SKM-1 (cell line): ENCODE results near the gene FAM162A.

Experiments
- DNase-seq: peaks from one replicate; lab custom pipeline; 2025; ENCODE audit not compliant: unreplicated experiment; lab: John Stamatoyannopoulos, UW

The FAM162A gene

DNA sequence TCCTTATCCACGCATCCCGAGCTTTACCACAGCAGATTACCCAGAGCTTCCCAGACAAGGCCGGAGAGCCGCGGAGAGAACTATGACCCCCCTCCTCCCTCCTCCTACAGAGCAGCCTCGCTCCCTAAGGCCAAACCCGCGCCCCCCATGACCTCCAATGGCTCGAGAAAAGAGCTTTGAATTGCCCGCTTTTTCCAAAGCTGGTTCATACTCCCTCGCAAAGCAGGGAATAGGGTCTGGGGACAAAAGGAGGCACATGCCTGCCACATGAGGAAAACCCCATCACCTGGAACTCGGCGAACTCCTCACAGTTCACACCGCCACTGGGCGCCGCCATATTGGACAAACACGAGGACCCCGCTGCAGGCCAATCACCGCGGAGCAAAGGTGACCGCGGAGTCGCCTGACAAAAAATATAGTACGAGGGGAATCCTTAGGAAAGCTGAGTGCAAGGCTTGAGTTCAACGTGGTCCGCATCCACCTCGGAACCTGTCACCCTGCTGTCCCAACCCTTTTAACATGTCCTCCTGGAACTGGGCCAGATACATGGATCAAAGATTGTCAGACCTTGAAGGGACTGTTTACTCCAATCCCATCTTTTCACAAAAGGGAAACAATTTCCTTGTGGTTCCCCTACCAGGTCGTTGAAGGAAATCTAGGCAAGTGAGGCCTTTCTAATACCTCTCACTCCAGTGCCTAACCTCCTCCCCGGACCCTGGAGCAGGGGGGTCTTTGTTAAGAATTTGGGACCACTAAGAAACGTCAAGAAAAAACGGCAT is 905 bp upstream of the FAM162A start, which contains the start of gene MIX23:
MIX23 (minus strand) TSS at position 344 of the 779 bp plus-strand sequence; CDS start at position 337, 7 bp downstream.
- peak; percentile 76 for DNase-seq

DNA sequence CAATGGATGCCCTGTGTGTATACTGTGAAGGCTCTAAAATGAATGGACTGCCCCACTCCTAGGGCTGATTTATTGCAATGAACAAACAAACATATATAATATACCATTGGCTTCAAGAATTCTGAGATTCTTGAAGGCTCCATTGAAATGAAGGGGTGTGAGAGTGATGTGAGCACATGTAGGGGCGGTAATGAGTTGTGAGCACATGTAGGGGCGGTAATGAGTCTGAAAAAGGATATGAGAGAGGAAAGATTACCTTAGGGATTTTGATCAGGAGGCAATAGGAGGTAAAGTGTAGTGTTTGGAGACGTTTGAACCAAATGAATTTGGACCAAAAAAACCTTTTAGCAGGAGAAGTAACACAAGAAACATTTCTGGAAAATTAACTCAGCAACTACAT is 3.7 kb downstream of the FAM162A start:
- DNase-seq, result no peak

DNA sequence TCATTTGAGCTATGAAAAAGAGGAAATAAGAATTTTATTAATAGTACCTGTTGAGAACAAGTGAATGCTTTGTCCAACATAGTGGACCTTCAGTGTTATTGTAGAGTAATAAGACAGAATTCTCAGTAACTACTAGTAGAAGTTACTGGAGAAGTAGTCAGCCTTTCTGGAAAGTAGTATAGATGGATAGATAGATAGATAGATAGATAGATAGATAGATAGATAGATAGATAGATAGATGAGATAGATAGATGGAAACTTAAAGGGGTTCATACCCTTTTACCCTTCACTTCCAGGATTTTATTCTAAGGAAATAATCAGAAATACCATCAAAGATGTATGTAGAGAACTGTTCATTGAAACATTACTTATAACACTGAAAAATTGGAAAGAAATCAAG is 5.2 kb downstream of the FAM162A start:
- DNase-seq, result no peak

DNA sequence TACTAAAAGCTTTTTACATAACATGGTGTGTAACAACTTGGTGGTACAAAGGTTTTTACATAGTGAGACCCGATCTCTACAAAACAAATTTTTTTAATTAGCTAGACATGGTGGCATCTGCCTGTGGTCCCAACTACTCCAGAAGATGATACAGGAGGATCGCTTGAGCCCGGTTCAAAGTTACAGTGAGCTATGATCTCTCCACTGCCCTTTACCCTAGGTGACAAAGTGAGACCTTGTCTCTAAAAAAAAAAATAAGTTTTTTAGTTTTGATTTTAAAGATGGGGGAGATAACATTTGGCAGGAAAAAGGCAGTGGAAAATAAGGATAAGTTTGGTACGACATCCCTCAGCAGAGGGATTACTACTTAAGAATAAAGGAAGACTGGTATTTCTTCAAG is 5.9 kb downstream of the FAM162A start:
- DNase-seq, result no peak

DNA sequence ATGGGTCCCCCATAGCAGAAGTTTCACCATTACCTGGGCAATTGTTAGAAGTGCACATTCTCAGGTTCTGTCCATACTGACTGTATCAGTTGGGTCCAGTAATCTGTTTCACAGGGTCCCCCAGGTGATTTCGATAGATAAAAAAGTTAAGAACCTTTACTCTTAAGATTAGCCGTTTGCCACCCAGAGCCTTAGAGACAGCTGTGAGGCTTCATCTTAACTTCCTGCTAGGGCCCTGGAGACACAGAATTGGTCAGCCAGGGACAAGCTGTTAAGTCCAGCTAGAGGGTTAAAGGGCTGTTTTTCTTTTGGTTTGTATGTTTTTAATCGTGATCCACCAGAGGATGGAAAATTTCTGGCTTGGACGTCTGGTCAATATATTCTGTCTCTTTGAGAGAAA is 6.7 kb downstream of the FAM162A start:
- no peak for DNase-seq

DNA sequence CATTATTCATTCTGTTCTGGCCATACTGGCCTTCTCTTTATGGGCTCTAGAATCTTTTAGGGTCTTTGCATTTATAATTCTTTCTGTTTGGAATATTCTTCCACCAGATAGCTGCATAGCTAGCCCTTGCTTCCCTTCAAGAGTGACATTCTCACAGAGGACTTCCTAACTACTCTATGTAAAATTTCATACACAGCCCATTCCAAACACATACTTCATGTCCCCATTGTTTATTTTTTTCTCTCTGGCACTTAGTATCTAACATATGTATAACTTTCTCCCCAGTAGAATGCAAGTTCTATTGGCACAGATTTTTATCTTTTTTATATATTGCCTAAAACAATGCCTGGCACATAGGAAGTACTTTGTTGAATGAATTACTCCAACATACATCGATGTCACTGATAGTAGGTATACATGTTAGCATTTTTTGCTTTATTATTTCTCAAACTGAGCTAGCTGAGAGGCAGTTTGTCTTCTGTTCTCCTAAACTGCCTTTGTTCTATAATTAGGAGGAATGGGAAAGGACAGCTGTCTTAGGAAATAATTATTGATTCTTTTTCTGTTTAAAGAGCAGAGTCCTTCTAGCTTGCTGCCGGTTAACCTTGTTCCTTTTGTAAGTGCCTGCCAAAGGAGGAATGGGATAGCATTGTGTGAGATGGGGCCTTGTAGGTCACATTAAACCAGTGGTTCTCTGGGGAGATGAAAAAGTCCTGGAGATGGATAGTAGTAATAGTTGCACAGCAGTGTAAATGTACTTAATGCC is 7.9 kb downstream of the FAM162A start:
- no peak for DNase-seq

DNA sequence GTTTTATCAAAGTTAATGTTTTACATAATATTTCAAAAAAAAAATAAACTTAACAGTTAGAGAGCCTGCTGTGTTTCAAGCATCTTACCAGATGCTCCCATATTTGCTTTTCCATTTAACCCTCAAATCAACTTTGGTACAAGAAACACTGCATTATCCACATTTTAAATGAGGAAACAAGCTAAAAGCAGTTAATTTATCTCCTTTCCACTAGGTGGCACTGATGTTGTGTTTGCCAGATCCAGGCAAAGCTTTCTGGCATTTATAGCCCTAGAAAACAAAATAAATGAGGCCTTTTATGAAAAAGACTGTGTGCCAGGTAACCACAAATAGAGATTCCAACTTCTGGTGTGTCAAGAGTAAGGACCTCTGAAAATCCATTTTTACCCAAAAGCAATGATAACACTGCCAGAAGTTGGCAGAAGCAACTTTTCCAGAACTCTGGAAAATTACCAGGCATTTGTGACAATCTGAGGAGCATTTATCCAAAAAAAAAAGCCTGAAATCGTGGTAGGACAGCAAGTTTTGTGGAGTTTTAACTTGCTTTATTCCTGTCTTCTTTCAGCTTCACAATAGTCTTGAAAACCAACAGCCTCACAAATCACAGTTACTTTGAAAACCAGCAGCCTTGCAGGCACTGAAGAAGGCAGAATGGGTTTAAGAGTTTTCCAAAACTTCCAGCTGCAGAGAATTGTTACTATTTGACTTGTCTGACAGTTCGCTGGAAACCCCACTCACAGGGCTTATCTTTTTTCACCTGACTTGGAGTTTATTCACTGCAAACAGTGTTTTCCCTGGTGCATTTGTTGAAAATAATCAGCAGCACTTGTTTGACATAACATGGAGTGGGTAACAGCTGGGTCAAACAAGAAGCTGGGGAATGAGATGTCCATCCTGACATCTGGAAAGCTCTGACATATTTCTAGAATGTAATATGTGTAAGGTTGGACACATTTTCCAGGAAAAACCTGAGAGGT is 9.2 kb downstream of the FAM162A start:
- no peak for DNase-seq

DNA sequence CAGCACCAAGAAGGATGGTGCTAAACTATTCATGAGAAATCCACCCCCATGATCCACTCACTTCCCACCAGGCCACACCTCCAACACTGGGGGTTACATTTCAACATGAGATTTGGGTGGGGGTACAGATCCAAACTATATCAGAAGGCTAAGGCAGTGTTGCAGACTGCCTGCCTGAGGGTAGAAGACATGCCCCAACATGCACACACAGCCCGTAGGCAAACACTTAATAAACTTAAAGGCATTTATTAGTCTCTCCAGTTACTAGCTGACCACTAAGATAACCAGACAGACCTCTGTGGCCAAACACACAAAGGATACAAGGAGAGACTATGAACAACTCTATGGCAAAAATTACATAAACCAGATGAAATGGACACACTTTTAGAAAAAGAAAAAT is 10.2 kb downstream of the FAM162A start:
- no peak for DNase-seq

DNA sequence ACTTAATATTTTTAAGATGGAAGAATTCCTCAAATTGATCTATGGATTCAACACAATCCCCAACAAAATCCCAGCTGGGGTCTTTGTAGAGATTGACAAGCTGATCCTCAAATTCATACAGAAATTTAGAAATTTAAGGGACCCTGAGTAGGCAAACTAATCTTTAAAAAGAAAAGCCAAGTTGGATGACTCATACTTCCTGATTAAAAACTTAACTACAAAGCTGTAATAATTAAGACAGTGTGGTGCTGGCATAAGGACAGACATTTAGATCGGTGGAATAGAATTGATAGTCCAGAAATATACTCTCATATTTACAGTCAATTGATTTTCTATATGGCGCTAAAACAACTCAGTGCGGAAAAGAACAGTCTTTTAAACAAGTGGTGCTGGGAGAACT is 11.6 kb downstream of the FAM162A start:
- DNase-seq, result no peak

DNA sequence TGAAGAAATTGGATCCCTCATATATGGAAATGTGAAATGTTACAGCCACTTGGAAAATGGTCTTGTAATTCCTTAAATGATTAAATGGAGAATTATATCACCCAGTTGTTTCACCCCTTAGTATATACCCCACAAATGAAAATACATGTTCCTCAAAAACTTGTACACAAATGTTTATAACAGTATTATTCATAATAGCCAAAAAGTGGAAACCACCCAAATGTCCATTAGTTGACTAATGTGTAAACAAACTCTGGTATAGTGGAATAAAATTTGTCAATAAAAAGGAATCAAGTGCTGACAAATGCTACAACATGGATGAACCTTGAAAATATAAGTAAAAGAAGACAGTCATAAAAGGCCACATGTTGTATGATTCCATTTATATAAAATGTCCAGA is 12.5 kb downstream of the FAM162A start:
- DNase-seq, result no peak

DNA sequence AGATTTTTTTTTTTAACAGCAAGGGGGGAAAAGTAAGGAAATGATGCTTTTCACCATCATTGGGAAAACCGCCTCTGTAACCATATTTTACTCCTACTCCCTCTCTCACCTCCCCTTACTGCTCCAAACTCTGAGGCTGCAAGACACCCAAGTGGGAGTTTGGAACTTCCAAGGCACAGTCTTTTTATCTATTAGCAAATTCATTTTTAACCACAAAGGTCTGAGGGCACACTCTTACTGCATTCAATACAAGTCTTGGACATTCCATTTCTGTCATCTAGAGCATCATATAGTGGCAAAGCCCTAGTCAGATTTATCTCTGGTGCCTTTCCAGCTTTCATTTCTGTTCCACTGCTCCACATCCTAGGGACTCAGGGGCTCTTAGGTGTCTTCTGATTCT is 13.2 kb downstream of the FAM162A start:
- DNase-seq, result no peak

DNA sequence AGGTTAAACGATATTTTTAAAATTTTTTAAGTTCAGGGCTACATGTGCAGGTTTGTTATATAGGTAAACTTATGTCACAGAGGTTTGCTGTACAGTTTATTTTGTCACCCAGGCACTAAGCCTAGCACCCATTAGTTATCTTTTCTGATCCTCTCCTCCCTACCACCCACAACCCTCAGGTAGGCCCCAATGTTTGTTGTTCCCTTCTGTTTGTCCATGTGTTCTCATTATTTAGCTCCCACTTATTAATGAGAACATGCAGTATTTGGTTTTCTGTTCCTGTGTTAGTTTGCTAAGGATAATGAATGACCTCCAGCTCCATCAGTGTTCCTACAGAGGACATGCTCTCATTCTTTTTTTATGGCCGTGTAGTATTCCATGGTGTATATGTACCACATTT is 14.9 kb downstream of the FAM162A start:
- no peak for DNase-seq

DNA sequence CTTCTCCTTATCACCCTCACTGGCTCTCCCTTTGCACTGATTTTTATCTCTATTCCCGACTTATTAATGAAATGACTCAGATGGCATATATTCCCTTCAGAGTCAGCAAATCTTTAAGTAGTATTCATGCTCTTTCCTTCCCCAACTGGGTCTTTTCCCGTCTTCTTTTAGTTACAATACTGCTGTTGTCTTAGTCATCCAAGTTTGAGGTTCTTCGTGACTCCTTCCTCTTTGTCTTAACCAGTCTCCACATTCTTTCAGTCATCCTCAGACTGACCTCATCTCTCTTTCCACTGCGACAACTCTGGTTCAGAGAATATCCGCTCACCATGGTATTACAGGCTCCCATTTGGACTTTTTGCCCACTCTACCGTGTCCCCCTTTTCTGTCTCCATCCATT is 19.5 kb downstream of the FAM162A start:
- DNase-seq, result no peak

DNA sequence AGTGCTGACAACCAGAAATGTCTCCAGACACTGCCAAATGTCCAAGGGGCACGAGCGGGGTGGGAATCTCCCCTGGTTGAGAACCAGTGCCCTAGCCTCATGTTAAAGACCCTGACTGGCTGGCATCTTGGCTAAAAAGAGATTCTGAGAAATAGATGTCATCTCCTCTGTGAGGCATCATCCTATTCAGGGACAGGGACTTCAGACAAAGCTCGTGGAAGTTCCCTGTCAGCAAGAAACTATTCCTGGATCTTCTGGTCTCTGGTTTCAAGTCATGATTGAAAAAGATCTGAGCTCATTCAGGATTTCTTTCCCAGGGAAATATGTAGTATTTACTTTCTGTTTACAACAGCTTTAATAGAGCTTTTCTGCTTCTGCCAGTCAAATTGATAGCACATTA is 21.0 kb downstream of the FAM162A start:
- no peak for DNase-seq

DNA sequence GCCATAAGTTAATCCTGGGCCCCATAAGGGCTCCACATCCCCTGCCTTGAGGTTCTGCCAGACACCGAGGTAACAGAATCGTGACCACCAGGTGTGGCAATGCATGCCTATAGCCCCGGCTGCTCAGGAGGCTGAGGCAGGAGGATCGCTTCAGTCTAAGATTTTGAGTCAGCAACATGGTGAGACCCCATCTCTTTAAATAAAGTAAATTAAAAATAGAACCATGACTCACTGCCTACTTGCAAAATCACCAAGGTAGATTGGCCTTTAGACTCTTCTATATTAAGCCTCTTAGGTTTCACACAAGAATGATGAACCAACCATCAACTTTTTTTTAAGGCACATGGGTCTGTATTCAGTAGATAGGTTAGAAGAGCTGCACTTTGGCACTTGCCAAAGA is 22.2 kb downstream of the FAM162A start:
- no peak for DNase-seq

DNA sequence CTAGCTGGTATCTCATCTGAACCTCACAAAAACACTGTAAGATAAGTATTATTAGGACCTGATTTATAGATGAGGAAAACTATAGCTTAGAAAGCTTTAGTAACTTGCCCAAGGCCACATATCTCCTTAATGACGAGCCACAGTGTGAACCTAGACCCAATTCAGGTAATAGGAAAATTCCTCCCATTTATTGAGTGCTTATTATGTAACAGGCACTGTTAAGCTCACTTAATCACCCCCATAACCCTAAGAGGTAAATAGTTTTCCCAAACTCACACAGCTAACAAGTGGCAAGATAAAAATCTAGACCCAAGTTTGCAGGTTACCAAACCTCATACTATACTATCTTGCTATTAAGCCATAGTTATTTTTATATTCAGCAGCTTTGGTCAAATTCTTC is 24.0 kb downstream of the FAM162A start:
- DNase-seq, result no peak

DNA sequence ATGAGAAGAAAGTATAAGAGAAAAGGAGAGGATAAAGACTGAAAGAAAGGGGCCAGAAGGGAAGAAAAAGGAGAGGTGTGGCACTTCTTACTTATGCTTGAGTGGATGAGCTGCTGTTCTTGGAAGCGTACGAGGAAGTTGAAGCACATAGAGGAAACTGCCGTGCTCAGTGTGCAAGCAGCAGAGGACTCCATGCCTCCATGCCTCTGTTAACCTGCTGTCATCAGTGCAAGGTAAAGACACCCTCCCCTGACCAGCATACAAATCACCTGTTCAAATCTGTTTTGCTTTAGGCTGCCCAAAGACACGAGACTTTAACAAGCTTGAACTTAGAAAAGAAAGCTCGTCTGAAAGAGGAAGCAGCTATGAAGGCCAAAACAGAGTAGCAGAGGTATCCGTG is 25.5 kb downstream of the FAM162A start:
- DNase-seq, result no peak

DNA sequence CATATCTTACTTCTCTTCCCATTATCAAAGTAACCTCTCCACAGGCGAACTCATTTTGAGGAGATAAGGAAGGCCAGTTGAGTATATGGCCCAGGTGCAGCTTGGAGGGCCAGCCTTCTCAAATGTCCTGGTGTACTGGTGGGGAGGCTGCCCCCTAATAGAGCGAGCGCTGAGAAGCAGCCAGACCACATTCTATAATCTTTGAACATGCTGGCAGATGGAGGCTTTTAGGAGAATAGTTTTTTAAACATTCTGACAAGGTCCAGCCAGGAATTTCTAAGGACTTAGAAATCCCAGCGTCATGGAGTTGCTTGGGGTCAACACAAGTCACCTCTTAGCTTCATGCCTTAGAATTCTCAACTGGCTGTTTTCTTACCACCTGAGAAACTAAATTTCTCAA is 26.1 kb downstream of the FAM162A start:
- no peak for DNase-seq

DNA sequence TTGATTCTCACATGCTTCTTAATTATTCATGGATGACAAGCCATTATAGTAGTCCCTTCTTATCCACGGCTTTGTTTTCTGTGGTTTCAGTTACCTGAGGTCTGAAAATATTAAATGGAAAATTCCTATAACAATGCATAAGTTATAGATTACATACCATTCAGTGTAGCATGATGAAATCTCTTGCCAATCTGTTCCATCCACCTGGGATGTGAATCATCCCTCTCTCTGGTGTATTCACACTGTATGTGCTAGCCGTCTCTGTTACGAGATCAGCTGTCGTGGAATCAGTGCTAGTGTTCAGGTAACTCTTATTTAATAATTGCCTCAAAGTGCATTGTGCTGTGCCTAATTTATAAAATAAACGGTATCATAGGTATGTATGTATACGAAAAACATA is 26.7 kb downstream of the FAM162A start:
- no peak for DNase-seq

DNA sequence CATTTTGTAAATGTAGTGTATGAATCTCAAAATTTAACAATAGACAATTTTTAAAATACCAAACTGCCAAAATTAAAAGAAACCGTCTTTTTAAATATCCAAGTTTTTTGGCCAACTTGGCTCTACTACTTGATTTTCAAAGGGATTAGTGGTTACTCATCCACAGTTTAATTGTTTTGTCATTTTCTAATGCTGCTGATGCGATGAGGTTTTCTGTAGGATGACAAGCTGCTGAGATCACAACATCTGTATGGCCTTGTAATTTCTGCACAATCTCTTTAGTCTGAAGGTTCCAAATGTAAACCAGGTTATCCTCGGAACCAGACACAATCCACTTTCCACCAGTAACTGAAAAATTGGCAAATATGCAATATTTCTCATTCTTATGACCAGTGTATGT is 30.4 kb downstream of the FAM162A start:
- DNase-seq, result no peak

DNA sequence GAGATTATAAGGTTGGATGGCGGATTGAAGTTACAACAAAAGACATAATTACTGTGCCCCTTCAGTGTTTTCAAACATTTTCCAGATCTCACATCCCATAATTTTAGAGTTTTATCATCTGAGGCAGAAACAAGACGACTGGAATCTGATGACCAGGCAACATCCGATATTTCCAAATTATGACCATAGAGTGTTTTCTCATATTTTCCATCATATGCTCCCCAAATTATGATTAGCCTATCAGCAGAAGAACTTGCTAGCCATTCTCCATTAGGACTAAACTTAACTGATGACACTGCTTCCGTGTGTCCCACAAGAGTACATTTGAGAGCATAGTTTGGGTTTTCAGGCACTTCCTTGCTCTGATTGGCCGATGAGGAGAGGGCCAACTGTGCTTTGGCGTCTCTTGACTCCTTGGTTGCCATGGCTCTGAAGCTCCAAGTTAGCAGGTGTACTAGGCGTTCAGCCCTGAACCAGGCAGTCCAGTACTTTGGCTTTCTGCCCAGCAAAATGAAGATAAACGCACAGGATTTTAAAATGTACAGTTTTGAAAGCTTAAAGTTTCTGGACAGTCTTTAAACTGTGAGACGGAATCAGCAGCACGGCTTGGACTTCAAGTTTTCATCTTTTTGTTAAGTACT is 31.2 kb downstream of the FAM162A start:
- no peak for DNase-seq
